Testis (tissue), 2 donors: ENCODE results near the gene DGKH.

Source experiments
- CTCF ChIP-seq, 3 experiments: fragments of 450-650 bp in 2 of 3; fragments of 200-600 bp in 1 of 3; sonication (generic) in 1 of 3; IDR thresholded peaks; one replicate each; pipeline ENCODE4 v1.5.1; 2016 to 2019; ENCODE audit warnings: antibody characterized with exemption in 3 of 3, mild to moderate bottlenecking in 2 of 3, moderate library complexity in 1 of 3
- POLR2A ChIP-seq: fragments of 450-650 bp; IDR thresholded peaks from one replicate; pipeline ENCODE4 v1.6.1; 2017; ENCODE audit warnings: antibody characterized with exemption, mild to moderate bottlenecking, moderate library complexity

GRCh38 chr13:42271337-42272114 is 223.1 kb downstream of the DGKH start:
- no peak for TF ChIP-seq CTCF (IDR thresholded peaks at IDR 0.05)
- TF ChIP-seq POLR2A, result no peak
